Measurements from ENCODE around the gene GPR37L1.
"Not testable (repeated sequence)": the region's sequence is repeated elsewhere in the genome, so short reads cannot be mapped to it uniquely, and the experiment has no call there.

GPR37L1 gene

DNA sequence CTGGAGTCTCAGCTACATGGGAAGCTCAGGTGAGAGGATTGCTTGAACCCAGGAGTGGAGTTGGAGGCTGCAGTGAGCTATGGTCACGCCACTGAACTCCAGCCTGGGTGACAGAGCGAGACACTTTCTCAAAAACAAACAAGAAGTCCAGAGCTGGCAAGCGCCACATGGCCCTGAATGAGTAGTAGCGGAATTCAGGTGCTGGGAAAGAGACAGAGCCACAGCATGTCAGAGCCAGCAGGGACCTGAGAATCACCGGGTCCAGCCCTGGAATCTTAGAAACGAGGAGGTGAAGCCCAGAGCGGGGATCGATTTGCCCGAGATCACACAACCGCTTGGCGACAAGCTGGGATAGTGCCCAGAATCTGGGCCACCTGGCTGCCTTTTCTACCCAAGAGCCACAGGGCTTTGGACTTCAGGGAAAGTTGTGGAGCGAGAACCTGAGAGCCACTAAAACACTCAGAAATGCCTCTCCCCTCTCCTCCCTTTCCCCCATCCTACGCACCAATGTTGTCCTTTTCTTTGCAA, 12.0 kb downstream of the GPR37L1 start:
- no peak for DNase-seq

GRCh38 chr1:202135221-202135721, 12.6 kb downstream of the GPR37L1 start:
- DNase-seq: peak; percentile 82

DNA sequence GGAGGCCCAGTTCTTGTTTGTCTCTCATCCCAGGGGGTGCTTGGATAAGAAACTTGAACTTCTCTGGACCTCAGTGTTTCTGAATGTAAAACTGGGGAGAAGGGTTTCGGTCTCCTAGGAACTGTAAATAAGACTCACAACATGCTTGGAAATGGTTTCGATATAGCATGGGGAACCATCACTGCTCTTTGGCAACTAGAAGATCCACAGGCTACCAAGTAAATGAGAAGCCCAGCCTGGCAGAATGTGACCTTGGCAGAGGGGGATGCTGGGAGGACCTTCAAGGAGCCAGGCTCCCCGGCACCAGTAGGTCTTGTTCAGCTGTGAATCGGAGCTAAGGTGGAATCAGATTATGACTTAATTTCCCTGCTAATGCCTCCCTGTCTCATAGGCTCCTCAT, 18.1 kb downstream of the GPR37L1 start:
- DNase-seq: no peak

- not testable (repeated sequence) for DNase-seq
These were observed 18.8 kb downstream of the GPR37L1 start for GRCh38 chr1:202141468-202141867.

GRCh38 chr1:202143011-202143767, 20.5 kb downstream of the GPR37L1 start:
- DNase-seq: no peak

DNA sequence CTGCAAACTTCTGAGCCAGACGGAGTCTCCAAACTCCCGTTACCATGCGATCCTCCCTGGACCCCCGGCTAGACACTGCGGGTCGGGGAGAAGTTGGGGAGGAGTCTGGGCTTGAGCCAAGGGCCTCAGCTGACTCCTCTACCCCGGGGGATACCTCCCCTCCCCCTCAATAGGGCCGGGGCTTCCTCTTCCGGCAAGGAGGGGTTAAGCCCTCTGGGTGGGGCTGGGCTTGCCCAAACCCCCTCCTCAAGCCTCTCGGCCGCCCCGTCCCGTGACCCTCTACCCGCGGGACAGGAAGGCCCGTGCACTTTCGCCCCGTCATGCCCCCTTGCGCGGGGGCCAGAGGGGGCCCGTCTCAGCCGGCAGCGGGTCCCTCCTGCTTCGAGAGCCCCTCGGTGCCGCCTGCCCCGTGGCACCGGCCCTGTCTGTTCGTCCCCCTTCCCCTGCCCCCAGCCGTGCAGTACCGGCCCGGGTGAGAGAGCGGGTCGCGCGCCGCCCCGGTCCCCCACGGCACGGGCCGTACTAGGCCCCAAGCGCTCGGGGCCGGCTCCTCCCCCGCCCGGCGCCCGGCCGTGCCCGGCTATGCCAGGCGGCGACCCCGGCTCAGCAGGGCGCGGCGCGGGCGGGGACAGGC, 21.2 kb downstream of the GPR37L1 start:
- DNase-seq: peak; percentile 74

- DNase-seq: peak; percentile 90
These were observed 21.8 kb downstream of the GPR37L1 start, which contains the start of gene ARL8A for GRCh38 chr1:202144402-202145067. Gene ARL8A (minus strand): TSS chr1:202144737. CDS start chr1:202144572, 165 bp downstream.

DNA sequence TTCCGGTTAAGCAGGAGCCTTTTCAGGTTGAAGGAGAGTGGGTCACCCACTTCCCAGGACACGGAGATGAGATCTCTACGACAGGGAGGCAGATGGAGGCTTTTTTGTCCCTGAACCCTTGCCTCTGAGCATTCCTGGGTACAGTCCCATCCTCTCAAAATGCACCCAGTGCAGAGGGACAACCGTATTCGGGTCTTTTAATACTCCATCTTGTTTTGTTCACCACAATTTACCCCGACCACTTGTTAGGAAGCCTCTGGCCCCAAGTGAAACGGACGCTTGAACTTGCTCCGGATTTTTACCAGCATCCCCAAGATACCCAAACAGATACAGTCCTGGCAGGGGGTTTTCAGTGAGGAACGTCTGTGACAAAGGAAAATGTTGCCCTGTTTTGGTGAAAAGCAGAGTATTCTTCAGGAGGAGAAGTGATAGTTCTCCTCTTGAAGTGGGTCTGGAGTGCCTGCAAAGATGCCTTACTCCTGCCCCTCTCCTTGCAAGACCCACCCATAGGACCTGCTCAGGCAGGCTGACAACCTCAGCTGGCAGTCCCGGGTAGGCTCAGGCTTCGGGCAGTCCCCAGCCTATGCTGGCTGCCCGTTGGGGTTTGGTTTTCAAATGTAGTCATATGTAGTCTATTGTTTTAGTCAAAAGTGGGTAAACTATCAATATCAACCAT, 22.5 kb downstream of the GPR37L1 start:
- peak; percentile 74 for DNase-seq

DNA sequence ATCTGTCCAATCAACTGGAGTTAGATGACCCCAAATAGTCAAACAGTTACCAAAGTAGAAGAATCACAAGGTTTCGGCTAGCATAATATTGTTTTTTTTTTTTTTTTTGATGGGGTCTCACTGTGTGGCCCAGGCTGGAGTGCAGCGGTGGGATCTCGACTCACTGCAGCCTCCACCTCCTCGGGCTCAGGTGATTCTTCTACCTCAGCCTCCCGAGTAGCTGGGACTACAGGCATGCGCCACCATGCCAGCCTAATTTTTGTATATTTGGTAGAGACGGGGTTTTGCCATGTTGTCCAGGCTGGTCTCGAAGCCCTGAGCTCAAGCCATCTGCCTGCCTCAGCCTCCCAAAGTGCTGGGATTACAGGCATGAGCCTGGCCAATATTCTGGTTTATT, 23.0 kb downstream of the GPR37L1 start:
- not testable (repeated sequence) for DNase-seq

DNA sequence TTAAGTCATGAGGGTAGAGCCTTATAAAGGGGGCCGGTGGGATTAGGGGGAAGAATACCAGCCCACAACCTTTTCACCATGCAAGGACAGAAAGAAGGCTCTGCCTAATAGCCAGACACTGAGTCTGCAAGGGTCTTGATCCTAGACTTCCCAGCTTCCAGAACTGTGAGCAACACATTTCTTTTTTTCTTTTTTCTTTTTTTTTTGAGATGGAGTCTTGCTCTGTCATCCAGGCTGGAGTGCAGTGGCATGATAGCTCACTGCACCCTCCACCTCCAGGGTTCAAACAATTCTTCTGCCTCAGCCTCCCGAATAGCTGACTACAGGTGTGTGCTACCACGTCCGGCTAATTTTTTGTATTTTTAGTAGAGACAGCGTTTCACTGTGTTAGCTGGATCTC, 23.6 kb downstream of the GPR37L1 start:
- DNase-seq: no peak

- DNase-seq: no peak
These were observed 24.3 kb downstream of the GPR37L1 start for GRCh38 chr1:202146993-202147392.

DNA sequence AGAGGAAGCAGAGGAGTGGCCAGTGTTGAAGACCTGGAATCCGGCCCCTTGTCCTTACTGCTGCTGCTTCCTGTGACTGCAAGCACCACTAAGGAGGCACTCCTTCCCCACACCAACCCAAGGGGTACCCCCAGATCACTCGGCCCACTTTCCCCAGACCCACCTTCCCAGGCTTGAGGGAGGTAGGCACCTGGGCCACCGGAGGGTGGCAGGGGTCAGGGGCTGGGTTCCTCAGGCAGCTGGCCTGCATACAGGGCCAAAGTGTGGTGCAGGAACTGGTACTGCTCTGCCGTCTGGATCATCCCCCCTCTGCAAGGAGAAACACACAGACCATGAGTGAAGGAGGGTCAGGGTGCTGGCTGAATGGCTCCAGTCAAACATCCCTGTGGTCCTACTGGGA, 25.7 kb downstream of the GPR37L1 start:
- no peak for DNase-seq

GRCh38 chr1:202149566-202149965, 26.8 kb downstream of the GPR37L1 start:
- no peak for DNase-seq

GRCh38 chr1:202150187-202150586, 27.5 kb downstream of the GPR37L1 start:
- no peak for DNase-seq

DNA sequence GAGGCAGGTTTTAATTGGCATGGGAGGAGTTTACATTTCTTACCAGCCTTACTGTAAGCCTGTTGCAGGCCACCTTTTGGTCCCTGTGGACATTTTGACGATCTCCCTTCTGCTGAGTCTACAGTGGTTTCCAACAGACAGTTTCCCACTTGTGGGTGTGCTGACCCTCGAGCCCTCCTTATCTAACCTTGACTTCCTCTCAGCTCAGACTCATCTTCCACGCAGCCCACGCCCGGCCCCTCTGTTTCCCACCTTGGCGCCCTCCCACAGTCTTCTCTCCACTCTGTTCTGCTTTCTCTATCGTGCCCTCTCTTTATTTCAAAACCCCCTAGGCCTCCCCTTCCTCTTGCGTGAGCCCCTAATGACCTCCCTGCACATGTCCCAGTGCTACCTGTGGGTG, 27.9 kb downstream of the GPR37L1 start:
- DNase-seq: no peak

DNA sequence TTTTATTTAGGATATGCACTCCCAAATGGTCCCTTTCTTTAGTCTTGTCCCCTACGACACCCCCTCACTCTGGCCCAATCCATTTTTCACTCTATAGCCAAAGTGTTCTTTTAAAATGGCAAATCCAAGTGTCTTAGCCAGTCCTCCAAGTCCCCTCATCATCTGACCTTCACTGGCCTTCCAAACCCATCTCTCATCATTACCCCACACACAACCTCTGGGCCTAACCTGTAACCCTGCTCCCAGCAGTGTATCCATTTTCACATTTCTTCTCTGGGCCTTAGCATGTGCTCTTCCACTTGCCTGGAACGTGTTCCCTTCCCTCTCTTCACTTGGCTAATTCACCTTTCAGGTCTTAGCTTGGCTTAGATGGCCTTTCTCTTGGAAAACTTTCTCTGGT, 28.3 kb downstream of the GPR37L1 start:
- no peak for DNase-seq

- DNase-seq: no peak
These were observed 29.7 kb downstream of the GPR37L1 start for GRCh38 chr1:202152399-202152798.

GRCh38 chr1:202153284-202153683, 30.6 kb downstream of the GPR37L1 start:
- no peak for DNase-seq

DNA sequence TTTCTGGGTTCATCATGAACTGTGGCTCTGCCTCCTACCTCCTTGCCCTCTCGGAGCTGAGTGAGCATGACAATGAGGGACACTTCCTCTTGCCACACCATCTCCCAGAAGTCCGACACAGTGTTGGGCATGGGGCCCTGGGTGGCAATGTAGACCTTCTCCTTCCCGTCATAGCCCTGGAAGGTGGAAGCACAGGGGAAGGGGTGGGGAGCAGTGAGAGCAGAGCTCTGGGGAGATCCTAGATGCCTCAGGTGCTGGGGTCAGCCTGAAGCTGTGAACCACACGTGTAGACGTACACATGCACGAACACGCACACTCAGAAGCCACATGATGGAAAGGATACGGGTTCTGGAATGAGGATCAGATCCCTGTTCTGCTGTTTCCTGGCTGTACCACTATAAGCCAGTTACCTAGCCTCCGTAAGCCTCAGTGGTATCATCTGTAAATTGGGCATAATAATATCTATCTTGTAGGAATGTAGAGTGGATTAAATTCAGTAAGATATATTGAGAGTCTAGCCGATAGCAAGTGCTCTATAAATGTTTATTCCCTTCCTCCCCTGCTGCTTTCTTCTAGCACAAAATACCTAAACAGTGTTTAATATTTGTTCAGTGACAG, 31.5 kb downstream of the GPR37L1 start:
- no peak for DNase-seq

GRCh38 chr1:202154766-202155477, 32.2 kb downstream of the GPR37L1 start:
- peak; percentile 83 for DNase-seq

DNA sequence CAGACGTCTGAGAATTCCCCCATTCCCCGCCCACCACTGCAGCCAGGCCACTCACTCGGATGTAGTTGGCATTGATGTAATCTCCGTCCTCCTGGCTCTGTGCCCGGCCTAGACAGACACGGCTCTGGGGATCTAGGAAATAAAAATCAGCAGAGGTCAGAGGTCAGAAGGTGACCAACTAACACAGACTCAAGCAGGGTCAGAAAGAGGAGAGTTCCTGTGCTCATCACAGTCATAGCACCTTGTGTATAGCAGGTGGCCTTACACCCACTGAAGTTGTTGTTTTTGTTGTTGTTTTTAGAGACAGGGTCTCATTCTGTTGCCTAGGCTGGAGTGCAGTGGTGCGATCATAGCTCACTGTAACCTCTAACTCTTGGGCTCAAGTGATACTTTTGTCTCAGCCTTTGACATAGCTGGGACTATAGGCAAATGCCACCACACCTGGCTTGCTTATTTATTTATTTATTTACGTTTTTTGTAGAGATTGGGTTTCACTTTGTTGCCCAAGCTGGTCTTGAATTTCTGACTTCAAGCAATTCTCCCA, 32.8 kb downstream of the GPR37L1 start:
- DNase-seq: peak; percentile 73
